ENCODE results near the gene ADARB2. TPM values are rescaled to one million over a fixed set of nuclear protein-coding genes. Genes with fewer than 3 reads are reported as not detected.

ADARB2 gene
- total and polyA plus RNA-seq, 5 donors from 2014 or later: 0.27 to 2.9 (median 0.69) TPM; not detected in 1

GRCh38 chr10:1644191-1644711, 93.1 kb downstream of the ADARB2 start:
- Mint-ChIP-seq H3K36me3 (no peaks in the 10 kb centered on the region), H3K4me1 (peaks cover 0 to 4% (median 0%) of the 10 kb centered on the region in 4 donors), H3K4me3 (no peak overlapping the region), H3K9me3 (peaks cover 0 to 2% (median 0%) of the 10 kb centered on the region in 7 donors), H3K27me3 (peaks cover 4% of the 10 kb centered on the region), H3K27ac (no peak overlapping the region)
- no peaks in the 10 kb centered on the region for H3K4me1 ChIP-seq (ENCODE audit: control insufficient read depth, insufficient read depth, low read length, poor library complexity, severe bottlenecking)
- no peaks in the 10 kb centered on the region for H3K36me3 ChIP-seq (ENCODE audit: control insufficient read depth, insufficient read depth, low read length)
- ATAC-seq (ENCODE audit: low read depth in 2 of 2): no peak
- DNase-seq: no peak
- no peaks in the 10 kb centered on the region for H3K9me3 ChIP-seq (ENCODE audit: control insufficient read depth in 2 of 2, low read length in 2 of 2)
- H3K4me3 ChIP-seq (ENCODE audit: low read depth, low read length): no peak overlapping the region
- H3K27me3 ChIP-seq (ENCODE audit: control insufficient read depth, insufficient read depth, low read length): no peaks in the 10 kb centered on the region
- H3K27ac ChIP-seq (ENCODE audit: insufficient read depth, low read length, poor library complexity, severe bottlenecking): no peak overlapping the region

- Histone ChIP-seq H3K4me1 (ENCODE audit: control insufficient read depth, insufficient read depth, low read length, poor library complexity, severe bottlenecking) (no peaks in the 10 kb centered on the region), H3K36me3 (ENCODE audit: control insufficient read depth, insufficient read depth, low read length) (no peaks in the 10 kb centered on the region), H3K27me3 (ENCODE audit: control insufficient read depth, insufficient read depth, low read length) (no peaks in the 10 kb centered on the region), H3K4me3 (ENCODE audit: low read depth, low read length) (no peak overlapping the region), H3K27ac (ENCODE audit: insufficient read depth, low read length, poor library complexity, severe bottlenecking) (no peak overlapping the region), H3K9me3 (ENCODE audit: control insufficient read depth in 2 of 2, low read length in 2 of 2) (no peaks in the 10 kb centered on the region)
- no peak for DNase-seq
- no peak overlapping the region for H3K4me3 Mint-ChIP-seq
- H3K9me3 Mint-ChIP-seq: peaks cover 0 to 2% (median 0%) of the 10 kb centered on the region in 7 donors
- no peak for ATAC-seq (ENCODE audit: low read depth in 2 of 2)
- no peaks in the 10 kb centered on the region for H3K36me3 Mint-ChIP-seq
- H3K27ac Mint-ChIP-seq: no peak overlapping the region
- peaks cover 0 to 4% (median 0%) of the 10 kb centered on the region in 4 donors for H3K4me1 Mint-ChIP-seq
- H3K27me3 Mint-ChIP-seq: peaks cover 4% of the 10 kb centered on the region
Observed at GRCh38 chr10:1643908-1644179, 93.5 kb downstream of the ADARB2 start.

- Mint-ChIP-seq H3K4me1 (peaks cover 0 to 4% (median 0%) of the 10 kb centered on the region in 4 donors), H3K9me3 (peaks cover 0 to 2% (median 0%) of the 10 kb centered on the region in 7 donors), H3K36me3 (no peaks in the 10 kb centered on the region), H3K27me3 (peaks cover 4% of the 10 kb centered on the region), H3K27ac (no peak overlapping the region), H3K4me3 (no peak overlapping the region)
- DNase-seq (peak in 1 of 3 donors; percentile 8), ATAC-seq (ENCODE audit: low read depth in 2 of 2) (no peak)
- Histone ChIP-seq H3K36me3 (ENCODE audit: control insufficient read depth, insufficient read depth, low read length) (no peaks in the 10 kb centered on the region), H3K27ac (ENCODE audit: insufficient read depth, low read length, poor library complexity, severe bottlenecking) (no peak overlapping the region), H3K4me3 (ENCODE audit: low read depth, low read length) (no peak overlapping the region), H3K27me3 (ENCODE audit: control insufficient read depth, insufficient read depth, low read length) (no peaks in the 10 kb centered on the region), H3K9me3 (ENCODE audit: control insufficient read depth in 2 of 2, low read length in 2 of 2) (no peaks in the 10 kb centered on the region), H3K4me1 (ENCODE audit: control insufficient read depth, insufficient read depth, low read length, poor library complexity, severe bottlenecking) (no peaks in the 10 kb centered on the region)
Observed at GRCh38 chr10:1643161-1643907, 94.0 kb downstream of the ADARB2 start.

GRCh38 chr10:1642600-1643160, 94.6 kb downstream of the ADARB2 start:
- no peaks in the 10 kb centered on the region for H3K4me1 ChIP-seq (ENCODE audit: control insufficient read depth, insufficient read depth, low read length, poor library complexity, severe bottlenecking)
- Mint-ChIP-seq H3K4me3 (no peak overlapping the region), H3K27me3 (peaks cover 4% of the 10 kb centered on the region), H3K27ac (no peak overlapping the region), H3K9me3 (peaks cover 0 to 1% (median 0%) of the 10 kb centered on the region in 7 donors), H3K36me3 (no peaks in the 10 kb centered on the region), H3K4me1 (peaks cover 0 to 4% (median 0%) of the 10 kb centered on the region in 4 donors)
- no peaks in the 10 kb centered on the region for H3K27me3 ChIP-seq (ENCODE audit: control insufficient read depth, insufficient read depth, low read length)
- H3K9me3 ChIP-seq (ENCODE audit: control insufficient read depth in 2 of 2, low read length in 2 of 2): no peaks in the 10 kb centered on the region
- no peaks in the 10 kb centered on the region for H3K36me3 ChIP-seq (ENCODE audit: control insufficient read depth, insufficient read depth, low read length)
- no peak overlapping the region for H3K4me3 ChIP-seq (ENCODE audit: low read depth, low read length)
- no peak overlapping the region for H3K27ac ChIP-seq (ENCODE audit: insufficient read depth, low read length, poor library complexity, severe bottlenecking)
- DNase-seq: no peak
- no peak for ATAC-seq (ENCODE audit: low read depth in 2 of 2)

- H3K9me3 ChIP-seq (ENCODE audit: control insufficient read depth in 2 of 2, low read length in 2 of 2): no peaks in the 10 kb centered on the region
- Mint-ChIP-seq H3K4me3 (no peak overlapping the region), H3K27me3 (peaks cover 4% of the 10 kb centered on the region), H3K36me3 (no peaks in the 10 kb centered on the region), H3K27ac (no peak overlapping the region), H3K4me1 (peaks cover 0 to 4% (median 0%) of the 10 kb centered on the region in 4 donors), H3K9me3 (peaks cover 0 to 1% (median 0%) of the 10 kb centered on the region in 7 donors)
- DNase-seq (no peak), ATAC-seq (ENCODE audit: low read depth in 2 of 2) (no peak)
- no peaks in the 10 kb centered on the region for H3K36me3 ChIP-seq (ENCODE audit: control insufficient read depth, insufficient read depth, low read length)
- H3K27me3 ChIP-seq (ENCODE audit: control insufficient read depth, insufficient read depth, low read length): no peaks in the 10 kb centered on the region
- no peak overlapping the region for H3K4me3 ChIP-seq (ENCODE audit: low read depth, low read length)
- H3K4me1 ChIP-seq (ENCODE audit: control insufficient read depth, insufficient read depth, low read length, poor library complexity, severe bottlenecking): no peaks in the 10 kb centered on the region
- no peak overlapping the region for H3K27ac ChIP-seq (ENCODE audit: insufficient read depth, low read length, poor library complexity, severe bottlenecking)
Observed at GRCh38 chr10:1641402-1641801, 95.9 kb downstream of the ADARB2 start.

GRCh38 chr10:1638889-1639419, 98.4 kb downstream of the ADARB2 start:
- Mint-ChIP-seq H3K4me1 (peaks cover 0 to 4% (median 0%) of the 10 kb centered on the region in 4 donors), H3K4me3 (no peak overlapping the region), H3K9me3 (peaks cover 0 to 3% (median 0%) of the 10 kb centered on the region in 7 donors), H3K36me3 (no peaks in the 10 kb centered on the region), H3K27ac (no peak overlapping the region), H3K27me3 (peaks cover 4% of the 10 kb centered on the region)
- Histone ChIP-seq H3K4me1 (ENCODE audit: control insufficient read depth, insufficient read depth, low read length, poor library complexity, severe bottlenecking) (no peaks in the 10 kb centered on the region), H3K4me3 (ENCODE audit: low read depth, low read length) (no peak overlapping the region), H3K36me3 (ENCODE audit: control insufficient read depth, insufficient read depth, low read length) (no peaks in the 10 kb centered on the region), H3K27ac (ENCODE audit: insufficient read depth, low read length, poor library complexity, severe bottlenecking) (no peak overlapping the region), H3K27me3 (ENCODE audit: control insufficient read depth, insufficient read depth, low read length) (no peaks in the 10 kb centered on the region), H3K9me3 (ENCODE audit: control insufficient read depth in 2 of 2, low read length in 2 of 2) (no peaks in the 10 kb centered on the region)
- DNase-seq: no peak
- ATAC-seq (ENCODE audit: low read depth in 2 of 2): no peak

- H3K36me3 Mint-ChIP-seq: no peaks in the 10 kb centered on the region
- Histone ChIP-seq H3K9me3 (ENCODE audit: control insufficient read depth in 2 of 2, low read length in 2 of 2) (no peaks in the 10 kb centered on the region), H3K27me3 (ENCODE audit: control insufficient read depth, insufficient read depth, low read length) (no peaks in the 10 kb centered on the region), H3K27ac (ENCODE audit: insufficient read depth, low read length, poor library complexity, severe bottlenecking) (no peak overlapping the region), H3K4me1 (ENCODE audit: control insufficient read depth, insufficient read depth, low read length, poor library complexity, severe bottlenecking) (no peaks in the 10 kb centered on the region), H3K36me3 (ENCODE audit: control insufficient read depth, insufficient read depth, low read length) (no peaks in the 10 kb centered on the region), H3K4me3 (ENCODE audit: low read depth, low read length) (no peak overlapping the region)
- ATAC-seq (ENCODE audit: low read depth in 2 of 2): no peak
- H3K4me1 Mint-ChIP-seq: no peaks in the 10 kb centered on the region
- DNase-seq: no peak
- H3K27me3 Mint-ChIP-seq: peaks cover 3% of the 10 kb centered on the region
- H3K9me3 Mint-ChIP-seq: peaks cover 0 to 3% (median 0%) of the 10 kb centered on the region in 7 donors
- H3K27ac Mint-ChIP-seq: no peak overlapping the region
- H3K4me3 Mint-ChIP-seq: no peak overlapping the region
Observed at GRCh38 chr10:1635340-1635739, 102.0 kb downstream of the ADARB2 start.
